GM23338 (cell line): ENCODE results near the gene RASL12. TPM values are rescaled to one million over a fixed set of nuclear protein-coding genes. Genes with fewer than 3 reads are reported as not detected.

Experiments
- ATAC-seq: fragments of 200-7000 bp; cut with Tn5 transposase; 3 replicates; pipeline ENCODE4 v1.9.1; 2020
- DNase-seq: peaks from one replicate; pipeline ENCODE4 v3.0.0-alpha.2; 2015; ENCODE audit warnings: low spot score
- H2AFZ ChIP-seq: fragments of 200-600 bp; sonication (generic); 2 replicates; pipeline ENCODE4 v1.8.0; 2016; ENCODE audit warnings: antibody characterized with exemption, mild to moderate bottlenecking, moderate library complexity
- H3F3A ChIP-seq: fragments of 200-600 bp; sonication (generic); replicated peaks from 2 replicates; pipeline ENCODE4 v1.8.0; 2017; ENCODE audit warnings: antibody characterized with exemption, mixed run types, low read depth
- H3K27ac ChIP-seq: fragments of 200-600 bp; sonication (generic); 2 replicates; pipeline ENCODE4 v1.6.1; 2016; ENCODE audit warnings: low read depth
- H3K27me3 ChIP-seq: fragments of 200-600 bp; sonication (generic); 2 replicates; pipeline ENCODE4 v1.8.0; 2016; ENCODE audit warnings: mild to moderate bottlenecking, mixed run types, moderate library complexity; ENCODE audit not compliant: insufficient read depth
- H3K36me3 ChIP-seq: fragments of 200-600 bp; sonication (generic); 2 replicates; pipeline ENCODE4 v1.8.0; 2016; ENCODE audit warnings: mild to moderate bottlenecking; ENCODE audit not compliant: insufficient read depth
- H3K4me1 ChIP-seq: fragments of 200-600 bp; sonication (generic); 2 replicates; pipeline ENCODE4 v1.8.0; 2016; ENCODE audit warnings: mild to moderate bottlenecking, moderate library complexity; ENCODE audit not compliant: insufficient read depth
- H3K4me2 ChIP-seq: fragments of 200-600 bp; sonication (generic); 2 replicates; pipeline ENCODE4 v1.7.1; 2017; ENCODE audit warnings: mixed run types
- H3K4me3 ChIP-seq: fragments of 200-600 bp; sonication (generic); 2 replicates; pipeline ENCODE4 v1.6.1; 2016; ENCODE audit warnings: mixed run types
- H3K79me2 ChIP-seq: fragments of 200-600 bp; sonication (generic); replicated peaks from 2 replicates; pipeline ENCODE4 v1.8.0; 2017; ENCODE audit warnings: mild to moderate bottlenecking; ENCODE audit not compliant: insufficient read depth
- H3K9me2 ChIP-seq: fragments of 200-600 bp; sonication (generic); 2 replicates; pipeline ENCODE4 v1.8.0; 2017; ENCODE audit not compliant: insufficient read depth
- H4K20me1 ChIP-seq: fragments of 200-600 bp; sonication (generic); replicated peaks from 2 replicates; pipeline ENCODE4 v1.8.0; 2017; ENCODE audit warnings: mild to moderate bottlenecking; ENCODE audit not compliant: insufficient read depth
- H3K27ac Mint-ChIP-seq: 2 replicates; pipeline ENCODE4 v1.8.0; 2020; ENCODE audit warnings: inconsistent platforms, mild to moderate bottlenecking, moderate library complexity, mixed read lengths
- H3K27me3 Mint-ChIP-seq: 3 replicates; pipeline ENCODE4 v1.8.0; 2022; ENCODE audit warnings: low read depth, mild to moderate bottlenecking, moderate library complexity, mixed read lengths, inconsistent platforms; ENCODE audit not compliant: insufficient read depth, poor library complexity
- H3K36me3 Mint-ChIP-seq: 3 replicates; pipeline ENCODE4 v1.8.0; 2021; ENCODE audit warnings: low read depth, mild to moderate bottlenecking, inconsistent platforms, moderate library complexity, mixed read lengths
- H3K4me1 Mint-ChIP-seq: 3 replicates; pipeline ENCODE4 v1.8.0; 2020; ENCODE audit warnings: mild to moderate bottlenecking, inconsistent platforms, mixed read lengths
- H3K4me3 Mint-ChIP-seq: 3 replicates; pipeline ENCODE4 v1.8.0; 2021; ENCODE audit warnings: moderate library complexity, mild to moderate bottlenecking, inconsistent platforms, mixed read lengths
- H3K9me3 Mint-ChIP-seq: 3 replicates; pipeline ENCODE4 v1.8.0; 2020; ENCODE audit warnings: moderate library complexity, mild to moderate bottlenecking, inconsistent platforms, mixed read lengths
- CREB1 ChIP-seq: fragments of 250-450 bp; sonication (Bioruptor Pico); IDR thresholded peaks from 2 replicates; pipeline ENCODE4 v1.5.0; 2020; ENCODE audit warnings: low read depth, mild to moderate bottlenecking, moderate library complexity
- CTCF ChIP-seq, 2 experiments: fragments of 200-600 bp in 1 of 2; sonication (generic) in 1 of 2; conservative IDR thresholded peaks; 2 replicates each; pipeline versions ENCODE4 v1.5.1 to v1.6.1; 2016 to 2017; ENCODE audit warnings: antibody characterized with exemption in 2 of 2, low read depth in 2 of 2, mild to moderate bottlenecking in 2 of 2, moderate library complexity in 1 of 2
- ETS1 ChIP-seq: IDR thresholded peaks from 2 replicates; pipeline ENCODE4 v1.6.1; 2016; ENCODE audit warnings: antibody characterized with exemption
- EZH2 ChIP-seq: fragments of 200-600 bp; sonication (generic); IDR thresholded peaks from one replicate; pipeline ENCODE4 v1.8.0; 2017; ENCODE audit warnings: antibody characterized with exemption, mild to moderate bottlenecking, low read depth; ENCODE audit not compliant: unreplicated experiment
- EZH2phosphoT487 ChIP-seq: fragments of 200-600 bp; sonication (generic); IDR thresholded peaks from one replicate; pipeline ENCODE4 v1.8.1; 2018; ENCODE audit warnings: antibody characterized with exemption; ENCODE audit not compliant: unreplicated experiment
- JUNB ChIP-seq: IDR thresholded peaks from one replicate; pipeline ENCODE4 v1.6.1; 2016; ENCODE audit warnings: antibody characterized with exemption; ENCODE audit not compliant: unreplicated experiment
- NANOG ChIP-seq: IDR thresholded peaks from 2 replicates; pipeline ENCODE4 v1.6.1; 2016; ENCODE audit warnings: antibody characterized with exemption, borderline replicate concordance
- POLR2AphosphoS5 ChIP-seq: IDR thresholded peaks from 2 replicates; pipeline ENCODE4 v1.6.1; 2016; ENCODE audit warnings: antibody characterized with exemption, low read depth
- REST ChIP-seq: IDR thresholded peaks from one replicate; pipeline ENCODE4 v1.6.1; 2018; ENCODE audit warnings: antibody characterized with exemption; ENCODE audit not compliant: unreplicated experiment
- STAT1 ChIP-seq: IDR thresholded peaks from one replicate; pipeline ENCODE4 v1.6.1; 2016; ENCODE audit warnings: antibody characterized with exemption; ENCODE audit not compliant: unreplicated experiment
- ZNF114 ChIP-seq: fragments of 250-450 bp; sonication (Bioruptor Pico); IDR thresholded peaks from 2 replicates; pipeline ENCODE4 v1.5.0; 2020; ENCODE audit warnings: mild to moderate bottlenecking, moderate library complexity
- ZNF331 ChIP-seq: fragments of 250-450 bp; sonication (Bioruptor Pico); IDR thresholded peaks from 2 replicates; pipeline ENCODE4 v1.5.0; 2020; ENCODE audit warnings: low read depth, mild to moderate bottlenecking, moderate library complexity
- ZNF462 ChIP-seq: fragments of 250-450 bp; sonication (Bioruptor Pico); IDR thresholded peaks from 2 replicates; pipeline ENCODE4 v1.5.0; 2020; ENCODE audit warnings: mild to moderate bottlenecking, moderate library complexity
- polyA plus RNA-seq: library from polyadenylated mRNA; unstranded; fragments of >200 nt; fragmentation: Nextera tagmentation; extraction: Ambion mirVana; gene quantifications from 2 replicates; pipeline ENCODE4 v1.2.1, GENCODE V29; 2016
- total RNA-seq: library from RNA; depleted of rRNA; stranded (reverse); fragments of >200 nt; shearing (Covaris generic); gene quantifications from 2 replicates; pipeline ENCODE4 v1.2.3, GENCODE V29; 2014

Gene RASL12
- total and polyA plus RNA-seq, 2 experiments from 2014 or later: 4.5 to 27.7 TPM

- Mint-ChIP-seq H3K4me3 (no peak overlapping the region; the same call in 2 of the 3 replicates), H3K36me3 (peaks cover 2% of the 10 kb centered on the region; the same call in 1 of the 3 replicates), H3K27me3 (peaks cover 4% of the 10 kb centered on the region), H3K9me3 (no peaks in the 10 kb centered on the region), H3K27ac (no peak overlapping the region), H3K4me1 (no peaks in the 10 kb centered on the region; the same call in 2 of the 3 replicates)
- Histone ChIP-seq H4K20me1 (no peaks in the 10 kb centered on the region), H3K27me3 (no peaks in the 10 kb centered on the region), H3F3A (no peaks in the 10 kb centered on the region), H3K4me2 (no peak overlapping the region), H3K27ac (no peak overlapping the region), H3K4me1 (no peaks in the 10 kb centered on the region), H3K79me2 (no peaks in the 10 kb centered on the region), H3K4me3 (no peak overlapping the region), H2AFZ (no peak overlapping the region), H3K36me3 (no peaks in the 10 kb centered on the region), H3K9me2 (no peaks in the 10 kb centered on the region)
- ATAC-seq: no peak
- TF ChIP-seq CREB1 (CRISPR knock-in tag) (no peak), EZH2phosphoT487 (no peak), JUNB (no peak), EZH2 (no peak), ZNF331 (CRISPR knock-in tag) (no peak), STAT1 (no peak), REST (no peak), CTCF (conservative IDR thresholded peaks at IDR 0.05; ENCODE audit: low read depth in 2 of 2) (no peak), POLR2AphosphoS5 (no peak), ZNF462 (CRISPR knock-in tag) (no peak), NANOG (no peak), ETS1 (no peak), ZNF114 (CRISPR knock-in tag) (no peak)
- DNase-seq: no peak
These were observed 10.2 kb downstream of the RASL12 start for GRCh38 chr15:65057549-65057940.
